Smooth muscle cell of the pulmonary artery (primary cell): ENCODE results near the gene RYR3. TPM values are rescaled to one million over a fixed set of nuclear protein-coding genes. Genes with fewer than 3 reads are reported as not detected.

ENCODE experiments used
- total RNA-seq: library from RNA; depleted of rRNA; stranded (reverse); fragments of >200 nt; gene quantifications from 2 replicates; pipeline ENCODE4 v1.2.3, GENCODE V29; 2014

The RYR3 gene
- total RNA-seq: 0.07 TPM in 1 of 2 replicates, not detected in the other

GRCh38 chr15:33310481-33311311 lies at the start of gene RYR3:
Gene RYR3, plus strand, starts transcription at chr15:33310967. Its CDS starts 79 bp downstream, at chr15:33311046.

Other genes starting within 250 kb of the RYR3 start
- 1.0 and 2.5 TPM in 2 replicates for gene FMN1, start 116.3 kb upstream of the RYR3 start, total RNA-seq